ENCODE results near the gene CDKN2D.

The CDKN2D gene

GRCh38 chr19:10568826-10569651, at the start of gene CDKN2D:
Gene CDKN2D, minus strand, starts transcription at chr19:10568979. Its CDS starts 326 bp downstream, at chr19:10568653.
- peak; percentile 99 for DNase-seq

DNA sequence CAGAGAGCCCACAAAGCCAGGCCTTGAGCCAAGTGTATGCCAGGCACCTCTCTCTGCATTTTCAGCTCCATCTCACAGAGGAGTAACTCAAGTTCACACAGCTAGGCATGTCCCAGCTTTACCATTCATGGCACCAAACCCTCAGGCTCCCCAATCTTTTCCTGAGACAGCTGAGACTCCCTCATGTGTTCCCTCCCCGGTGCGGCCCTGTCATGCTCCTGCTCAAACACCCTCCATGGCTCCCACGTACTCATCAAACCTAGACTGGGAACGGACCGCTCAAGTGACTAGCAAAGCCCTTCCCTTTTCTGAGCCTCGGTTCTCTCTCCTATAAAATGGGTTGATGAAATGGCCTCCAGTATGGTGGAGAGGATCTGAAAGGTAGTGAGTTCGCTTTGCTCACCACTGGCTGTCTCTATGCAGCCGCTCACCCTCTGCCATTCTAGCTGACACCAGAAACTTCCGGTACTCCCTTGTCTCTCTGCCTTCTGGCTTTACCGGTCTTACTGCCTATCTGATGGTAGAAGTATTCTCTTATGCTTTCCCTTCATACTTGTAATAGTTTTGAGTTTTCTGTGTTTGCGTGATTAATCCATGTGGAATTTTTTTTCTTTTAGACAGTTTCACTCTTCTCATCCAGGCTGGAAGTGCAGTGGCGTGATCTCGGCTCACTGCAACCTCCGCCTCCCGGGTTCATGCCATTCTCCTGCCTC, 48.8 kb upstream of the CDKN2D start:
- DNase-seq: peak; percentile 83

DNA sequence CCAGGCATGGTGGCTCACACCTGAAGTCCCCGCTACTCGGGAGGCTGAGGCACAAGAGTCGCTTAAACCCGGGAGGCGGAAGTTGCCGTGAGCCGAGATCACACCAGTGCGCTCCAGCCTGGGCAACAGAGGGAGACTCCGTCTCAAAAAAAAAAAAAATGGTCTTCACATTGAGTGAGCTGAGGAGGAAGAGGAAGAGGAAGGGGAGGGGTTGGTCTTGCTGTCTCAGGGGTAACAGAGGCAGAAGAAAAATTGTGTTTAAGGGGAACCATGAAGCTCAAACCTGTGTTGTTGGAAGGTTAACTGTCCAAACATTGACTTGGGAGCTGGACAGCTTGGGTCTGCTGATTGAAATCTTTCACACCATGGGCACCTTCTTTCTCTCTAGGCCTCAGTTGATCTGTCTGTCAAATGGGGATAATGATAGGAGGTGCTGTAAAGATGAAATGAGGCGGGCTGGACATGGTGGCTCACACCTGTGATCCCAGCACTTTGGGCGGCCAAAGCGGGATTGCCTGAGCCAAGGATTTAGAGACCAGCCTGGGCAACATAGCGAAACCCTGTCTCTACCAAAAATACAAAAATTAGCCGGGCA, 46.7 kb upstream of the CDKN2D start:
- no peak for DNase-seq

DNA sequence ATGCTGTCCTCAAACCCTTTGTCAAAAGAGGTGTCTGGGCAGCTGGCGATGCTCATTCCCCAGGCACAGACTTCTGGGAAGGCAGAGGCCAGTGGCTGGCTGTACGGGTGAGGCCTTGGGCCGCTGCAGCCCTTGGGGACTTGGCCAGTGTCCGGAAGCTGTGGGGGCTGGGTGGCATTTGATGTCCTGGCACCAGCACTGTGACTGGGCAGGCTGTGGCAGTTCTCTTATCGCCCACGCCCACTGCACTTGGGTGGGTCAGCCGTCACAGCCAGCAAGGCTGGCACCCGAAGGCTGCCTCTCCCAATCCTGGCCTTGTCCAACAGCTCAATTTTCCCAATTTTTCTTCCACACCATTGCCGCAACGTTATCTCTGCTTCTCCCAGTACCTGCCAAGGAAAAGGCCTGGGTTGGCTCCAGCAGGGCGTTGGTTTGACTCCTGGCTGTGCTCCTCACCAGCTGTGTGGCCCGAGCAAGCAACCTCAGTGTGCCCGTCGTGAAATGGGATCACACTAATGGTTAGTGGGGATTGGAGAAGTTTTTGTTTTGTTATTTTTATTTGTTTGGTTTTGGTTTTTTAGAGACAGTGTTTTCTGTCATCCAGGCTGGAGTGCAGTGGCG, 43.8 kb upstream of the CDKN2D start:
- no peak for DNase-seq

DNA sequence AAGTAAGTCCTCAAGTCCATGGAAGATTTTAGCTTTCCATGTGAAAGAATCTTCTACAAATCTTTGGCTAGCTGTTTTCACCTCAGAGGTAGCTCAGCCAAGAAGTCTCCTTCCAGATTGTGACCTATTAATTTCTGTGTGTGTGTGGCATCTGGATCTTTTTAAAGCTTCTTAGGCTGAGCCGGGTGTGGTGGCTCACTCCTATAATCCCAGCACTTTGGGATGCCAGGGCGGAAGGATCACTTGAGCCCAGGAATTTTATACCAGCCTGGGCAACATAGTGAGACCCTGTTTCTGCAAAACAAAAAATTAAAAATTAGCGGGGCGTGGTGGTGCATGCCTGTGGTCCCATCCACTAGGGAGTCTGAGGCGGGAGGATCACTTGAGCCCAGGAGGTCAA, 43.1 kb upstream of the CDKN2D start:
- DNase-seq: no peak

DNA sequence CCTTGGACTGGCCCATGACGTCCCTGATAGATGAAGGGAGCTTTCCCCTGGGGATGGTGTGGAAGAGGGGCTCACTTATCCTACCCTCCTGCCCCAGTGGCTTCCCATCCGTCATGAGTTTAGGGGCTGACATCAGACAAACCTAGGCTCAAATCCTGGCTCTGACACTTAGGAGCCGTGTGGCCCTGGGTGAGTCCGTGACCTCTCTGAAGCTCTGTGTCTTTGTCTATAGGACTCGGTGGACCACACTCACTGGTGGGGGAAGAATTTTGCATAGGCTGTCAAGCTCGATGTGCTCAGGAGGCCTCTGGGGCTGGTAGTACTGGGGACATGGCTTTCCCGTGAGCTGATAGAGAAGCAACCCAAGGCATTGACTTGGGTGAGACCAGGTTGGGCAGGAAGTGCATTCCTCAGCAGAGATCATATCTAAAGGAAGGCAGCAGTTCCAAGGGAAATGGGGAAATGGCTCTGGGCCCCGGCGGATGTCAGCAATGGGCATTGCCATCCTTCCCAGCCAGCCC, 35.7 kb upstream of the CDKN2D start:
- no peak for DNase-seq

- DNase-seq: no peak
These were observed 35.2 kb upstream of the CDKN2D start for GRCh38 chr19:10603873-10604459.

DNA sequence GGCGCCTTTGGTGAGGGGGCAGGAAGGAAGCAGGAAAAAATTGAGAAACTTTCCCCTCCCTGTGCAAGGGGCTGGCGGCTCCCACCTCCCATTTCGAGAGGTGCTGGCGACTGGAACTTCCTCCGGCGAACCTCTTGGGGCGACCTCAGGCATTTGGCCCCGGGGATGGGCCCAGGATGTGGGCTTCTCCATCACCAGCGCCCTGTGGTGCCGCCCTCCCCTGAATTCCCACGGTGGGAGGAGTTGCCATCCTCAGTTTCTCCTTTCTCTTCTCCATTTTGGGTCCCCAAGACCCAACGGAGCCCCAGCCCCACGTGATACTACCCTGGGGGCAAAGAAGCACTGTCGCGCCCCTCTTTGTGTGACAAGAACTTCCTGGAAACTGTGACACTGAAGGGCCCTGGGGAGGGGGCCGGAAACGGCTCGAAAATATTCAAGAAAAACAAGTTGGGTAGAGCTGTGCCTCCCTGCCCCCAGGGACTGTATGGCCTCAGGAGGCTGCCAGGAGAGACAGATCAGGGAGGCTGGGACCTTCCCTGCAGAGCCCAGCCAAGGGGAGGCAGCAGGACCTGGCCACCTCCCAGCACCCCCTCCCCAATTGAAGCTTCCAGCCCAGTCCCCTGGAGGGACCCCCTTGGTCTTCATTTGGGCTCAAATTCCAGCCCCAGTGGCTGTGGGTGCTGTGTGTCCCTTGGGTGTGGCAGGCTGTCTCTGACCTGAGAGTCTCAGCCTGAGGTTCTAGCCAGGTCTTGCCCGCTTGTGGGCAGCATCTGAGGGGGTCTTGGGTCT, 34.5 kb upstream of the CDKN2D start:
- DNase-seq: no peak

GRCh38 chr19:10602330-10603083, 33.7 kb upstream of the CDKN2D start:
- peak; percentile 70 for DNase-seq

DNA sequence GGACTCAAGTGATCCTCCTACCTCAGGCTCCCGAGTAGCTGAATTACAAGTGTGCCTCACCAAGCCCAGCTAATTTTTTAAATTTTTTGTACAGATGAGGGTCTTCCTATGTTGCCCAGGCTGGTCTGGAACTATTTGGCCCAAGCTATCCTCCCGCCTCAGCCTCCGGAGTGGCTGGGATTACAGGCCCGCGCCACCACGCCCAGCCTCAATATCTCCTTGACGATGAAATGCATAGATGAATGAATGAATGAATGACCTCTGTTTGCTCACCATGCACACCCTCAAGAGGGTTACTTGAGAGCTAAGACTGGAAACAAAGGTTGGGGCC, 33.2 kb upstream of the CDKN2D start:
- DNase-seq: no peak

DNA sequence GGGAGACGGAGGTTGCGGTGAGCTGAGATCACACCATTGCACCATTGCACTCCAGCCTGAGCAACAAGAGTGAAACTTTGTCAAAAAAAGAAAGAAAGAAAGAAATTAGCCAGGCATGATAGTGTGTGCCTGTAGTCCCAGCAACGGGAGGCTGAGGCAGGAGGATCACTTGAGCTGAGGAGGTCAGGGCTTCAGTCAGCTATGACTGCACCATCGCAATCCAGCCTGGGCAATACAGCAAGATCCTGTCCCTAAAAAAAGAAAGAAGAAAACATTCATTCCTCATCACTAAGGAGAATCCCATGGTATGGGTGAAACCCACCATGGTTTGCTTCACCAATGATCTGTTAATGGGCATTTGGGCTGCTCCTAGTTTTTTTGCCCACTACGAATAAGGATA, 31.4 kb upstream of the CDKN2D start:
- no peak for DNase-seq

GRCh38 chr19:10593820-10594637, 25.2 kb upstream of the CDKN2D start:
- no peak for DNase-seq

- DNase-seq: no peak
These were observed 24.4 kb upstream of the CDKN2D start for GRCh38 chr19:10593148-10593547.

- no peak for DNase-seq
These were observed 19.0 kb upstream of the CDKN2D start for GRCh38 chr19:10587839-10588150.

DNA sequence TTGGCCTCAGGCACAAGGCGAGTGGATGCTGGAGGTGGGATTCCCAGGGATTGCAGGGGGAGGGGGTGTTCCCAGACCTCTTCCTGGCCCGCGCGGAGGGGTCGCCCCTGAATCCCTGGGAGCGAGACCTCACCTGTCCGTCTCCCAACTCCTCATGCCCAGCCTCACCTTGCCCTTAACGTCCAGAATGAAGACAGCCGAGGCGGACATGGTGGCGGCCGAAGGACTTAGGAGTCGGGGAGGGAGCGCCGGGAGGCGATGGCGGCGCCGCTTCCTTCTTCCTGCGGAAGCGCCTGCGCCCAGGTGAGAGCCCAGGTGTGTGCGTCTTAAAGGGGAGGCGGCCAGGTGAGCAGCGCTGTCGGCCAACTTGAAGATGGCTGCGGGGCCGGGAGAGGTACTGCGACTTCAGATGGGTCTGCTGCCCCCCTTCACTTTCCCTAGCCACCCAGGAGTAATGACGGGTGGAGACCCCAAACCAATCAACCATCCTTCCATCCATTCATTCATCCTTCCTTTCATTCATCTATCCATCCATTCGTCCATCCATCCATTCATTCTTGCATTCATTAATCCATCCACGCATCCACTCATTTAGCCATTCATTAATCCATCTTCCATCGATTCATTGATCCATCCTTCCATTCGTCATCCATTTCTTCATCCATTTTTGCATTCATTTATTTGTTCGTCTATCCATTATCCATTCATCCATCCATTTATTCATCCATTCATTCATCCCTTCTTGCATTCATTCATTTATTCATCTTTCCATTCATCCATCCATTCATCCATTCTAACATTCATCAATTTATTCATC, 18.5 kb upstream of the CDKN2D start, which contains the start of gene AP1M2:
Gene AP1M2 (minus strand): TSS at position 291 of the 817 bp plus-strand sequence. CDS start 81 bp downstream, at position 210.
- no peak for DNase-seq

DNA sequence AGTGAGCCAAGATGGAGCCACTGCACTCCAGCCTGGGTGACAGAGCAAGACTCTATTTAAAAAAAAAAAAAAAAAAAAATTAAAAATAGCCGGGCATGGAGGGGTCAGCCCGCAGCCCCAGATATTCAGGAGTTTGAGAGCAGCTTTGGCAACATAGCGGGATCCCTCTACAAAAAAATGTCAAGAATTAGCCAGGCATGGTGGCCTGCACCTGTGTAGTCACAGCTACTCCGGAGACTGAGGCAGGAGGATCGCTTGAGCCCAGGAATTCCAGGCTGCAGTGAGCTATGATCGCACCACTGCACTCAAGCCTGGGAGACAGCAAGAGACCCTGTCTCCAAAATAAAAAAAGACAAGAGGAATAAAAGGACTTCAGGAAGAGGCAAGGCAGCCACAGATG, 17.6 kb upstream of the CDKN2D start:
- DNase-seq: no peak

DNA sequence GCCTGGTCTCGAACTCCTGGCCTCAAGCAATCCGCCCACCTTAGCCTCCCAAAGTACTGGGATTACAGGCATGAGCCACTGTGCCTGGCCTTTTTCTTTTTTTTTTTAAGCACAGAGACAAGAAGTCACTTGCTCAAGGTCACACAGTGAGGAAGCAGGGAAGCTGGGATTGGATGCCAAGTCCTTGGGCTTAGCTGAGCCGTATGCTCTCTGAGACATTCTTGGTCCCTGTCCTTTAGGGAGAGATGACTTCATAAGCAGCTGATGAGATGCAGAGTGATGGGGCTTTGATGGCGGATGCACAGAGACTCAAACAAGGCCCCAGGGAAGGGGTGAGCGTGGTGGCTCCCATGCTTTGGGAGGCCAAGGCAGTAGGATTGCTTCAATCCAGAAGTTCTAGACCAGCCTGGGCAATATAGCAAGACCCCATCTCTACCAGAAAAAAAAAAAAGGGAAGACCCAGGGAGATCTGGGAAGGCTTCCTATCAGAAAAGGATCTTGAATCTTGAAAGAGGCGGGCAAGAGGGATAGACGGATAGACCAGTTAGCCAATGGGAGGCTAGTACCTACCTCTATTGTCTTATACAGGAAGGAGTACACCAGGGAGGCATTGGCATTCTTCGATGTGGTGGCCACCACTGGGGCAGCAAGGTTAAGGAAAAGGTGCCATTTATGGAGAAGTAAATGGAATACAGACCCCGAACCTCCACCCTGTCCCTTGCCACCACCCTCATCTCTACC, 14.4 kb upstream of the CDKN2D start:
- no peak for DNase-seq

DNA sequence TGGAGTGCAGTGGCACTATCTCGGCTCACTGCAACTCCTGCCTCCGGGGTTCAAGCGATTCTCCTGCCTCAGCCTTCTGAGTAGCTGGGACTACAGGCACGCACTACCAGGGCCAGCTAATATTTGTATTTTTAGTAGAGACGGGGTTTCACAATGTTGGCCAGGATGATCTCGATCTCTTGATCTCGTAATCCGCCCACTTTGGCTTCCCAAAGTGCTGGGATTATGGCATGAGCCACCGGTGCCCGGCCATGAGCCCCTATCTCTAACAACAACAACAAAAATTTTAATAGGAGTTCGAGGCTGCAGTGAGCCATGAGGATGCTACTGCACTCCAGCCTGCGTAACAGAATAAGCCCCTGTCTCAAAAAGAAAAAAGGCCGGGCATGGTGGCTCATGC, 13.3 kb upstream of the CDKN2D start:
- no peak for DNase-seq
